Activated naive CD4-positive, alpha-beta T cell (primary cell): ENCODE results near the gene TPP1.

ENCODE experiments used
- DNase-seq, 4 experiments: peaks; one replicate each; lab custom pipeline; 2025; lab: John Stamatoyannopoulos, UW

Gene TPP1

DNA sequence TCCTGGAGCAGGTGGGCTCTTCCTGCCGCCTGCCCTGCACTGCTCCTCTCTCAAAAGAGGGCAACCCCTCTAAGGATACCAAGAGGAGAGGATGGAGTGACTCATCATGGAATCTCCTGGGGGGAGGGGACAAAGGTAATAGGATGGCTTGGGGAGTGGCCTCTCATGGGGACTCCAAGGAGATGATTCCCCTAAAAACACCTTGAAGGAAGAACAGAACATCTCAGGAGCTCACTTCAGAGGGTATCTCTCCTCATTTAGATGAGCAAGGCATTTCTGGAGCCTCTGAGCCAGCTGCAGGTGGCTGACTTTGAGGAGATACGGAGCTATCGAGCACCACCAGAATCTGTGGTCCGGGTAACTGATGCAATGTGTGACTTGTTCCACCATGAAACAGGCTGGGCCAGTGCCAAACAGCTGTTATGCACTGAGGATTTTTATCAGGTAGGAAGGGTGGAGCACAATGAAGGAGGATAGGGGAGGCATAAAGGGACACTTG, 56.1 kb downstream of the TPP1 start:
- DNase-seq, result no peak
